ENCODE results near the gene HTR7.
A peak's percentile ranks its signal among the peaks of the same experiment; 100 is the strongest.

HTR7 gene

DNA sequence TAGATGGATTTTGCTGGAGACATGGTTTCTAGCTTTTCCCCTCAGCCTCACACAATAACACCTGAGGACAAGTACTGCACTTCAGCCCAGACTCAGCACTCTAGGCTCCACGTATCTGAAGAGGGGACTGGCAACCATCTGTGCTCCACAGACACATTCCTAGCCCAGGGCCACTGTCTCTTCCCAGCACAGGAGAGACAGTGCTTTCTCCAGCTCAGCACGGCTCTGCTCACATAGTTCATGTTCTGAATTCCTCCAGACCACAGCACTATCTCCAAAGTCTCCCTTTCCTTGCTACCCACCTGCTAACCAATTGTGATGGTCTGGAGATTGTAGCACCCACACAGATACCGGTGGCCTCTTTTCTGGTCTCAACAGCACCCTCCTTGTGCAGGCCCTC lies 114.5 kb downstream of the HTR7 start:
- peak; percentile 5 for DNase-seq
- Histone ChIP-seq H3K4me3 (ENCODE audit: low read depth, low read length) (no peak overlapping the region), H3K27me3 (replicated peaks) (no peaks in the 10 kb centered on the region), H3K36me3 (replicated peaks) (no peaks in the 10 kb centered on the region), H3K27ac (no peak overlapping the region)
- TF ChIP-seq, protein P1, sequence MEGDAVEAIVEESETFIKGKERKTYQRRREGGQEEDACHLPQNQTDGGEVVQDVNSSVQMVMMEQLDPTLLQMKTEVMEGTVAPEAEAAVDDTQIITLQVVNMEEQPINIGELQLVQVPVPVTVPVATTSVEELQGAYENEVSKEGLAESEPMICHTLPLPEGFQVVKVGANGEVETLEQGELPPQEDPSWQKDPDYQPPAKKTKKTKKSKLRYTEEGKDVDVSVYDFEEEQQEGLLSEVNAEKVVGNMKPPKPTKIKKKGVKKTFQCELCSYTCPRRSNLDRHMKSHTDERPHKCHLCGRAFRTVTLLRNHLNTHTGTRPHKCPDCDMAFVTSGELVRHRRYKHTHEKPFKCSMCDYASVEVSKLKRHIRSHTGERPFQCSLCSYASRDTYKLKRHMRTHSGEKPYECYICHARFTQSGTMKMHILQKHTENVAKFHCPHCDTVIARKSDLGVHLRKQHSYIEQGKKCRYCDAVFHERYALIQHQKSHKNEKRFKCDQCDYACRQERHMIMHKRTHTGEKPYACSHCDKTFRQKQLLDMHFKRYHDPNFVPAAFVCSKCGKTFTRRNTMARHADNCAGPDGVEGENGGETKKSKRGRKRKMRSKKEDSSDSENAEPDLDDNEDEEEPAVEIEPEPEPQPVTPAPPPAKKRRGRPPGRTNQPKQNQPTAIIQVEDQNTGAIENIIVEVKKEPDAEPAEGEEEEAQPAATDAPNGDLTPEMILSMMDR (IDR thresholded peaks at IDR 0.05; ENCODE audit: low read depth, low read length, missing control alignments) = no peak
- in situ Hi-C loops (cut with HindIII; ENCODE audit: low pct_ligation_motif_present, low sequenced_read_pairs) = no loop called here

DNA sequence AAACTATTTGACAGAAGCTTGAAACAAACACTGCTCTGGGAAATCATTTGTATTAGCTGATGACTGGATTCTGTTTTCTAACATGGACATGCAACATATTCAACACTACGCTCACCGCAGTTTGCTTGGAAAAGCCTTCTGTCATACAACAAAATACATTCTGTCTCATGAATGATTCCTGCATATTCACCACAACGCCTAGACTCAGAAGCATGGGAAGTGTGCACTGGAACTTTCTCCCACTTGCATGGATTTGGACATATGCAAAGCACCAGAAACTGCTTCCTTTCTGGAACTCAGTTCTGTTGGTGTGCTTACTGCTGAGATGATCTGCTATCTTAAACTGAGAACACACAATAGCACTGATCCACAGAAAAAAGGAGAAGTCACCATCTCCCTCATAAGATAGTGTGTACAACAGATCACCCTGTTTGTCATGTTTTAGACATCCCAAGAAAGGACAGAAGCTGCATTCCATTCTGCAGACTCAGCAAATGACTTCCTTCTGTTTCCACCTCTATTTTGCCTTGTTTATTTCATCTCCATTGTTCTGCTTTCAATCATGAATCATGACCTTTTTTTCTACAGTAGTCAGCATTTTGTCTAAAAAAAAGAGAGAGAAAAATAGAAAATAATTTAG lies 115.8 kb downstream of the HTR7 start:
- peak; percentile 54 for DNase-seq
- in situ Hi-C loops (cut with HindIII; ENCODE audit: low pct_ligation_motif_present, low sequenced_read_pairs) = no loop called here
- Histone ChIP-seq H3K36me3 (replicated peaks) (no peaks in the 10 kb centered on the region), H3K27me3 (replicated peaks) (no peaks in the 10 kb centered on the region), H3K27ac (no peak overlapping the region), H3K4me3 (ENCODE audit: low read depth, low read length) (no peak overlapping the region)
- TF ChIP-seq, protein P1 (IDR thresholded peaks at IDR 0.05; ENCODE audit: low read depth, low read length, missing control alignments) = no peak

DNA sequence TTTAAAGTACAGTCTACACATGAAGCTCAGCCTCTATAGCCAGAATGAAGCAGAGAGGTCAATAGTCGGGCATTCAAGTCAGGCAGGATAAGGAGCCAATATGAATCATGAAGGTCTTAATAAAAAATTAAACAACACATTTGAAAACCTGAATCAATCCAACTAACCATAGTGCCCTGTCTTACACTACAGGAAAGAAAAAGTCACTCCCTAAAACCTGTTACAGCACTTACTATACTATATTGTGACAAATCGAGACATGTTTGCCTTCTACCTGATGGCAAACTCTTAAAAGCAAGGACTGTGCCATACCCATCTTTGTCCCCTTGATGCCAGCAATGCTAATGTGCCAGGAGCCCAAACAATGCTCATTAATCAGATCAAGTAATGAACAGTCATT lies 117.6 kb downstream of the HTR7 start:
- TF ChIP-seq, protein P1 (IDR thresholded peaks at IDR 0.05; ENCODE audit: low read depth, low read length, missing control alignments) = no peak
- no peaks in the 10 kb centered on the region for H3K27me3 ChIP-seq (replicated peaks)
- DNase-seq = no peak
- H3K4me3 ChIP-seq (ENCODE audit: low read depth, low read length) = no peak overlapping the region
- H3K27ac ChIP-seq = no peak overlapping the region
- H3K36me3 ChIP-seq (replicated peaks) = no peaks in the 10 kb centered on the region
- in situ Hi-C loops (cut with HindIII; ENCODE audit: low pct_ligation_motif_present, low sequenced_read_pairs) = no loop called here

DNA sequence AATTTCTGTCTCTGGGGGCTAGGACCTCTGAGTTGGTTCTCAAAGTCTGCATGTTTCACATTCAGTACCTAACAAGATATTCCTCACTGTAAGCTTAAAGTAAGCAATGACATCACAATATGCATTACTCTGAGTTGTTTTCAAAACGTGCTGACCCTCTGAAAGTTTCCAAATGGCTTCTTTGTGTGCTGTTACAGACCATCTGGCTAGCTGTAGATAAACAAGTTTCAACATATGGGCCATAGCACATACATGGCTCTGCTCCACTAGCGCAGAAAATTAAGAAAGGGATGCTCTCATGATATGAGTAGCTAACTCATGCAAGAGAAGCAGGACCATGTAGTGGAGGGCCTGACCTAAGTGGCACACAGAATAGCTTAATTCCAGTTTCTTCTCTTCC lies 119.0 kb downstream of the HTR7 start:
- TF ChIP-seq, protein P1 (IDR thresholded peaks at IDR 0.05; ENCODE audit: low read depth, low read length, missing control alignments) = no peak

DNA sequence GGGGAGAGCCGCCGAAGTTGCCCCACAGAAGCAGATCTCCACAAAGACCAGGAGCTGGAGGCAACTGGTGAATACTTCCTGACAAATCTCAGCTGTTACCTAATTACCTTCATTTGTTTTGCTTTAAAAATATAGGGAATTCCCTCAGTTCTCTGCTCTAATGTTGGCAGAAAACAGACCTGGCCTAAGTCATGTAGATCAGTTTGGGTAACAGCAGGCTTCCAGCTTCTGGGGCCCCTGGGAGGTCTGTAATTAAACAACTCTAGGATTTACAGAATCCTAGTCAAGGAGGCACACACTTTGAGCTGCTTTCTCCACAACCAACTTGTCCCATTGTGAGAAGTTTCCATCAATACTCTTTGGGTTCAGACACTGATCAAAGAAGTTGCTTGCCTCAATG lies 123.4 kb downstream of the HTR7 start:
- DNase-seq = no peak
- no peaks in the 10 kb centered on the region for H3K36me3 ChIP-seq (replicated peaks)
- H3K4me3 ChIP-seq (ENCODE audit: low read depth, low read length) = no peak overlapping the region
- TF ChIP-seq, protein P1 (IDR thresholded peaks at IDR 0.05; ENCODE audit: low read depth, low read length, missing control alignments) = no peak
- H3K27me3 ChIP-seq (replicated peaks) = no peaks in the 10 kb centered on the region
- in situ Hi-C loops (cut with HindIII; ENCODE audit: low pct_ligation_motif_present, low sequenced_read_pairs) = no loop called here
- H3K27ac ChIP-seq = no peak overlapping the region

More for the DNA sequence above, 119.0 kb downstream of the HTR7 start:
- in situ Hi-C loops (cut with HindIII; ENCODE audit: low pct_ligation_motif_present, low sequenced_read_pairs) = no loop called here
- Histone ChIP-seq H3K4me3 (ENCODE audit: low read depth, low read length) (no peak overlapping the region), H3K27me3 (replicated peaks) (no peaks in the 10 kb centered on the region), H3K27ac (no peak overlapping the region), H3K36me3 (replicated peaks) (no peaks in the 10 kb centered on the region)
- no peak for DNase-seq

DNA sequence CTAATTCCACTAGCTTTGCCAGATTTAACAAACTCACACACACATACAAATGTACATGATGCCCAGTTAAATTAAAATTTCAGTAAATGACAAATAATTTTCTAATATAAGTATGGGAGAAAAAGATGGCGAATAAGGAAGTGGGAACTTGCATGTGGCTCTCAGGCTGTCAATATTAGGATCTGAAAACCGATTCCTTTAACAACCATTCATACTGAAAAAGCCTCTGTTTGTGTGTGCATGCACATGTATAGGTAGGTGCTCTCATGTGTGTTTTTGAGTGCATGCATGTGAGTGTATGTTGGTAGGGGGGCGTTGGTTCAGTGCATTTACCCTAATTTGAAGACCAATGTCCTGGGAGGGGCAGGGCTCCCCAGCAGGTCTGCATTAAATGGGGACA lies 125.3 kb downstream of the HTR7 start:
- in situ Hi-C loops (cut with HindIII; ENCODE audit: low pct_ligation_motif_present, low sequenced_read_pairs) = no loop called here
- TF ChIP-seq, protein P1 (IDR thresholded peaks at IDR 0.05; ENCODE audit: low read depth, low read length, missing control alignments) = no peak

More for the DNA sequence above, 125.3 kb downstream of the HTR7 start:
- H3K36me3 ChIP-seq (replicated peaks) = no peaks in the 10 kb centered on the region
- no peak overlapping the region for H3K27ac ChIP-seq
- H3K27me3 ChIP-seq (replicated peaks) = no peaks in the 10 kb centered on the region
- no peak for DNase-seq
- H3K4me3 ChIP-seq (ENCODE audit: low read depth, low read length) = no peak overlapping the region
